ENCODE measurements around the gene SREK1.

DNA sequence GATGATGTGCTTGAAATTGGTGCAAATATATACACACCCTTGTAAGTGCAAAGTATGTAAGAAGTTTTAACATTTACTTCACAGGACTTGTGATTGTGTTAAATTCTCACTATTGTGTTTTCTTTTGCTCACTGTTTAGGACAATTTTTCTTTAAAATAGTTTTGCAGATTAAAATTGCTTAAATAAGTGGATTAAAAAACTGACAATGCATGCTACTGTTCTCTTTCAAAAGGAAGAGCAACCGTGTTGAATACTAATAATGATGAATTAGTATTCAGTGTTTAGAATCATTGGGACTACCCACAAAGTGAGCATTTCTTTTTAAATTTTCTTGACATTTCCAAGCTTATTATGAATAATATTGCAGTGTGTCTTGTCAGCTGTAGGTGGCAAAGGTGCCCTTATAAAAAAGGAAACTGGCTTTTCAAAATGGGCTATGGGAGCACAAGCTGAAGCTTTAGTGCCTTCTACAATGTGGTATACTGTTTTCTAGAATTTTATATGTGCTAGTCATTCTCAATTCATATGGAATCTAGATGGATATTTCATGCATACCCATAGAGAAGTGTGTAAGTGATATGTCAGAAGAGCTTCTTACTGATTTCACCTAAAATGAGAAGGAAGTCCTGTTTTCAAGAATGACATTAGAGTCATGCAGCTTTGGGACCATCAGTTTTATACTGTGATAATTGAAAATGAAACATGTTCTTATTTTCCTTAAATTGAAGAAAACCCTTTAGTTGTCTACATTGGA is 35.4 kb downstream of the SREK1 start:
- TF ChIP-seq CHD2 (IDR thresholded peaks at IDR 0.05; ENCODE audit: low read length) (no peak), SP4 (IDR thresholded peaks at IDR 0.05; ENCODE audit: low read length) (no peak), EZH2 (IDR thresholded peaks at IDR 0.05; ENCODE audit: low read depth, low read length, severe bottlenecking) (no peak), POLR2AphosphoS5 (IDR thresholded peaks at IDR 0.05; ENCODE audit: low read depth, low read length) (no peak), PHF8 (conservative IDR thresholded peaks at IDR 0.05; ENCODE audit: low read depth, low read length) (no peak), POLR2A (IDR thresholded peaks at IDR 0.05; ENCODE audit: control extremely low read depth in 1 of 2, low read depth in 2 of 2, low read length in 2 of 2) (no peak), HDAC2 (IDR thresholded peaks at IDR 0.05; ENCODE audit: borderline replicate concordance in 1 of 2, low read depth in 2 of 2, low read length in 2 of 2) (no peak), EP300 (IDR thresholded peaks at IDR 0.05; ENCODE audit: borderline replicate concordance in 1 of 2, low read depth in 2 of 2, low read length in 2 of 2) (no peak), YY1 (IDR thresholded peaks at IDR 0.05; ENCODE audit: low read depth, low read length) (no peak), SUZ12 (IDR thresholded peaks at IDR 0.05; ENCODE audit: low read length) (no peak), RFX5 (IDR thresholded peaks at IDR 0.05; ENCODE audit: borderline replicate concordance, low read depth, low read length) (no peak), CHD1 (IDR thresholded peaks at IDR 0.05; ENCODE audit: low read depth, low read length) (no peak), HDAC6 (IDR thresholded peaks at IDR 0.05; ENCODE audit: low read depth, low read length) (no peak)
- TF ChIP-seq, protein P1, sequence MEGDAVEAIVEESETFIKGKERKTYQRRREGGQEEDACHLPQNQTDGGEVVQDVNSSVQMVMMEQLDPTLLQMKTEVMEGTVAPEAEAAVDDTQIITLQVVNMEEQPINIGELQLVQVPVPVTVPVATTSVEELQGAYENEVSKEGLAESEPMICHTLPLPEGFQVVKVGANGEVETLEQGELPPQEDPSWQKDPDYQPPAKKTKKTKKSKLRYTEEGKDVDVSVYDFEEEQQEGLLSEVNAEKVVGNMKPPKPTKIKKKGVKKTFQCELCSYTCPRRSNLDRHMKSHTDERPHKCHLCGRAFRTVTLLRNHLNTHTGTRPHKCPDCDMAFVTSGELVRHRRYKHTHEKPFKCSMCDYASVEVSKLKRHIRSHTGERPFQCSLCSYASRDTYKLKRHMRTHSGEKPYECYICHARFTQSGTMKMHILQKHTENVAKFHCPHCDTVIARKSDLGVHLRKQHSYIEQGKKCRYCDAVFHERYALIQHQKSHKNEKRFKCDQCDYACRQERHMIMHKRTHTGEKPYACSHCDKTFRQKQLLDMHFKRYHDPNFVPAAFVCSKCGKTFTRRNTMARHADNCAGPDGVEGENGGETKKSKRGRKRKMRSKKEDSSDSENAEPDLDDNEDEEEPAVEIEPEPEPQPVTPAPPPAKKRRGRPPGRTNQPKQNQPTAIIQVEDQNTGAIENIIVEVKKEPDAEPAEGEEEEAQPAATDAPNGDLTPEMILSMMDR (IDR thresholded peaks at IDR 0.05; ENCODE audit: control extremely low read depth in 1 of 3, insufficient read depth in 1 of 3, low read depth in 1 of 3, low read length in 3 of 3): no peak
